Body of pancreas (tissue), 4 donors: ENCODE data around the gene LMAN2.

Experiments
- POLR2A ChIP-seq, 3 donors: fragments of 450-650 bp; IDR thresholded peaks; one replicate each; pipeline ENCODE4 v1.6.1; 2016; ENCODE audit warnings: antibody characterized with exemption in 3 of 3, mild to moderate bottlenecking in 2 of 3
- TF ChIP-seq, protein P1 (sequence below), 7 experiments: fragments of 450-650 bp in 4 of 7; fragments of 200-600 bp in 3 of 7; sonication (generic) in 3 of 7; IDR thresholded peaks; one replicate each; pipeline ENCODE4 v1.5.1; 2016 to 2019; ENCODE audit warnings: antibody characterized with exemption in 7 of 7

GRCh38 chr5:177306674-177307543, 44.6 kb downstream of the LMAN2 start:
- no peak for TF ChIP-seq POLR2A (IDR thresholded peaks at IDR 0.05)
- TF ChIP-seq, protein P1, sequence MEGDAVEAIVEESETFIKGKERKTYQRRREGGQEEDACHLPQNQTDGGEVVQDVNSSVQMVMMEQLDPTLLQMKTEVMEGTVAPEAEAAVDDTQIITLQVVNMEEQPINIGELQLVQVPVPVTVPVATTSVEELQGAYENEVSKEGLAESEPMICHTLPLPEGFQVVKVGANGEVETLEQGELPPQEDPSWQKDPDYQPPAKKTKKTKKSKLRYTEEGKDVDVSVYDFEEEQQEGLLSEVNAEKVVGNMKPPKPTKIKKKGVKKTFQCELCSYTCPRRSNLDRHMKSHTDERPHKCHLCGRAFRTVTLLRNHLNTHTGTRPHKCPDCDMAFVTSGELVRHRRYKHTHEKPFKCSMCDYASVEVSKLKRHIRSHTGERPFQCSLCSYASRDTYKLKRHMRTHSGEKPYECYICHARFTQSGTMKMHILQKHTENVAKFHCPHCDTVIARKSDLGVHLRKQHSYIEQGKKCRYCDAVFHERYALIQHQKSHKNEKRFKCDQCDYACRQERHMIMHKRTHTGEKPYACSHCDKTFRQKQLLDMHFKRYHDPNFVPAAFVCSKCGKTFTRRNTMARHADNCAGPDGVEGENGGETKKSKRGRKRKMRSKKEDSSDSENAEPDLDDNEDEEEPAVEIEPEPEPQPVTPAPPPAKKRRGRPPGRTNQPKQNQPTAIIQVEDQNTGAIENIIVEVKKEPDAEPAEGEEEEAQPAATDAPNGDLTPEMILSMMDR (IDR thresholded peaks at IDR 0.05), result no peak
